Middle frontal gyrus (tissue), 1 donor: Measurements from ENCODE around the gene DLGAP1.

Experiments
- DNase-seq: peaks from one replicate; pipeline ENCODE4 v3.0.0-alpha.2; 2015; ENCODE audit warnings: low spot score; ENCODE audit errors: extremely low spot score

DLGAP1 gene

DNA sequence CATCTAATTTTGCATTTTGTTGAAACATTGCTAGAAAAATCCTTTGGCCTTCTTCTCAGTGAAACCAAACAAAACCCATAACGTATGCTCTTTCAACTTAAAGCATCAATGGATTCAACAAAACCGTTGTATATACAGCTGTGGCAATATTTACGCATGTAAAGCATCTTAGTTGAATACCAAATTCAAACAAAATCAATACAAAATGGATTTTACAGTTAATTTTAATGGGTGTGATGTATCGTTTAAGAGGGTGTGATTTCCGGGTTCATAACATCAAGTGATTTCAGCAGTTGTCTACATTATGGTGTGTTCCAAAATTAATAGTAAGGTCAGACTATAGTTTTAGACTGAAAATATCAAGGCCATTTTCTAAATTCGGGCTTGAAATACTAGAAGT is 806.9 kb downstream of the DLGAP1 start:
- DNase-seq = no peak

DNA sequence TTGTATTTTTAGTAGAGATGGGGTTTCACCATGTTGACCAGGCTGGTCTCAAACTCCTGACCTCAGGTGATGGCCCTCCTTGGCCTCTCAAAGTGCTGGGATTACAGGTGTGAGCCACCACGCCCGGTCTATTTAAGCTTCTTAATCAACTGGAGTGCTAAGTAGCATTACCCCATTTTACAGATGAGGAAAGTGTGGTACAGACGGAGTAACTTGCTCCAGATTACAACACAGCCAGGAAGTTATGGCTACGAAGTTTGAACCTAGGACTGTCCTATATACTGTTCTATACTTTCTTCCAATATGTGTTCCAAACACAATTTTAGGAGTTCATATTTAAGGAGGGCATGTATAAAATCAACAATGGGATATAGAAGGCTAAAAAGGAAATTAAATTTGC is 807.5 kb downstream of the DLGAP1 start:
- DNase-seq = no peak

DNA sequence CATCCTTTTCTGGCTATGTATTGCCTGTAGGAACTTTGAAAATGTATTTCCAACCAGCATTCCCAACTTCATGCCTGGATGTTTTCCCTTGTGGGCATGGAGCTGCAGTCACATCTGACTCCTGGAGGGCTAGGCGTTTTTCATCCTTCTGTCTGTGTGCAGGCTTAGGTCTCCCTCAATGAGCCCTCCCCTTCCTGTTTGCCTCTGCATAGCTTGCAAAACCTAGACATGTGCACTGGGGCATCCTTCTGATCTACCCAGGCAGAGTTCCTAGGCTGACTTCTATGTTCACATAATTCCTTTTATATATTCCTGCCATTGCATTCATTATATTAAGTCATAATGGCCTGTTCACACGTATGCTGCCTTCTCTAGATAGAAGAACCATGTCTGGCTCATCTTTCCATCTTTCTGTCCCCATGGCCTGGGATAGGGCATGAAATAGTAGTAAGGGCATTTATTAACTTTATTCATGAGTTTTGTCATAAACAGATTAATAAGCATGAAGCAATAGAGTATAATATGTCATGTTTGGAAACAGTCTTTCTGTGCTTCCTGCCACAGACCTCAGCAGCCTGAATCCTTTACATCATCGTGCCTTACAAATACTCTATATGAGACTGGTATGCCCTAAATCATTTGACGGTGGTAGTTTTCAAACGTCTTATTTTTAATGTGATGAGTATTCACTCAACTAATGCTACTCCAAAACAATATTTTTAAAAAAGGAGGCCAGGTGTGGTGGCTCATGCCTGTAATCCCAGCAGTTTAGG is 809.5 kb downstream of the DLGAP1 start:
- no peak for DNase-seq

DNA sequence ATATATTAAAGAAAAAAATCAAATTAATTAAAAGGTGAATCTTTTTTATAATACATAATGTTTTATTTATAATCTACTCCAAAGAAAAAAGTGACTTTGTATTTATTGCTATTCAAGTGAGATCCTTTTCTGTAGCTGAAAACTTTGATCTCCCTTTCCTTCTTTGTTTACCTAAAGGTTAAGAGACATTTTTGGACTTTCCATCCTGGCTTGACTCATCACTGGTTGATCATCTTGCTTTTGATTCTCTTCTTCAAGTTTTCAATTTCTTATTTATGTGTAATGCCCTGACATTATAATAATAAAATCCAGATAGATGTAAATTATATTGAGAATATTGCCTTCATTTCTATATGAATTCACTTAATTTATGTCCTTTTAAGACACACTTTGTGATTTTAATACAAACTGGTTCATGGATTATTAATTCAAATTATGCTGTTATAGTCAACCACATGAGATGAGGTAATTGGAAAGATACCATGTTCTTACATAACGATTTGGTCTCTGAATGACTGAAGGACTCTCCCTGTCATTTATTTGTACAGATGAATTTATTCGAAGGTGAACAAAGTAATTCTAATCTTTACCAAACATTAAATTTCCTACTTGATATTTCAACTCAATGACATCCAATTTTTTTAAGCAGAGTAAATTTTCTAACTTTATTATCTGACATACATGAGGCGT is 820.7 kb downstream of the DLGAP1 start:
- no peak for DNase-seq

DNA sequence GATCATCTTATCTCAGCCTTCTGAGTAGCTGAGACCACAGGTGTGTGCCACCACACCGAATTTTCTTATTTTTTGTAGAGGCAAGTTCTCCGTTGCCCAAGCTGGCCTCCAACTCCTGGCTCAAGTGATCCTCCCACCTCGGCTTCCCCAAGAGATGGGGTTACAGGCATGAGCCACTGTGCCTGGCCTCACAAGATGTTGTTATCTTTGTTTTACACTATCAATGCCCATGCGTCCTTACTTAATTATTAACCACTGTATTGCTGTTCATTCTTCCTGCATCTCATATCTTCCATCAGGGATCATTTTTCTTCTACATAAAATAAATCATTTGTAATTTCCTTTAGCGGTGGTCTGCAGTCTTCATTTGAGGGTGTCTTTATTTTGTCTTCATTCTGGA is 823.2 kb downstream of the DLGAP1 start:
- DNase-seq = no peak

DNA sequence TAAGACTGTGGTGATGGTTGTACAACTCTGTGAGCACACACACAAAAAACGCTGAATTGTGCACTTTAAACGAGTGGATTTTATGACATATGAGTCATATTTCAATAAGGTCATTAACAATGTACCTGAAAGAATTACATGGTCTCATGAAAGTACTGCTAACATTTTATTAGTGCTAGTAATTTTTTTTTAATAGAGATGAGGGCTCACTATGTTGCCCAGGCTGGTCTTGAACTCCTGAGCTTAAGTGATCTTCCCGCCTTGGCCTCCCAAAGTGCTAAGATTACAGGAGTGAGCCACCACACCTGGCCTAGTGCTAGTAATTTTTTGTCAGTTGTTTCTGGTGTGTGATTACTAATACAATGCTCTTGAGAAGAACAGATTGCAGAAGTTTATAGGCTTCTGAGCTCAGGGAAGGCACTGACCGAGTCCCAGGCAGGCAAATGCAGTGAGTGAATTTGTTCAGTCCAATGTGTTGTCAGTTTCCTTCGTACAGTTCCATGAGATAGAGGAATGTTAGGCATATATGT is 828.1 kb downstream of the DLGAP1 start:
- DNase-seq = no peak

DNA sequence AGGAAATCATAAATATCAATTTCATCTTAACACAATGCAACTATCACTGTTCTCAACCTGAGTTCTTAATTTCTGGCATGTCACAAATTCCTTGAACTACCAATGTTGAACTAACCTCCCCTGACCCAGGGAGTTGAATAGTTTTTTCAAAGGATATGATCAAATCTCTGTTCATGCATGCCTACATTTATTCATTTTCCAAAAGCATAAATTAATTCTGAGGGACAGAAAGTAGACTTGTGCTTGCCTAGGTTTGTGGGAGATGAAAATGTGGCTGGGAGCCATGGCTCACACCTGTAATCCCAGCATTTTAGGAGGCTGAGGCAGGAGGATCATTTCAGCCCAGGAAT is 829.4 kb downstream of the DLGAP1 start:
- DNase-seq = no peak

DNA sequence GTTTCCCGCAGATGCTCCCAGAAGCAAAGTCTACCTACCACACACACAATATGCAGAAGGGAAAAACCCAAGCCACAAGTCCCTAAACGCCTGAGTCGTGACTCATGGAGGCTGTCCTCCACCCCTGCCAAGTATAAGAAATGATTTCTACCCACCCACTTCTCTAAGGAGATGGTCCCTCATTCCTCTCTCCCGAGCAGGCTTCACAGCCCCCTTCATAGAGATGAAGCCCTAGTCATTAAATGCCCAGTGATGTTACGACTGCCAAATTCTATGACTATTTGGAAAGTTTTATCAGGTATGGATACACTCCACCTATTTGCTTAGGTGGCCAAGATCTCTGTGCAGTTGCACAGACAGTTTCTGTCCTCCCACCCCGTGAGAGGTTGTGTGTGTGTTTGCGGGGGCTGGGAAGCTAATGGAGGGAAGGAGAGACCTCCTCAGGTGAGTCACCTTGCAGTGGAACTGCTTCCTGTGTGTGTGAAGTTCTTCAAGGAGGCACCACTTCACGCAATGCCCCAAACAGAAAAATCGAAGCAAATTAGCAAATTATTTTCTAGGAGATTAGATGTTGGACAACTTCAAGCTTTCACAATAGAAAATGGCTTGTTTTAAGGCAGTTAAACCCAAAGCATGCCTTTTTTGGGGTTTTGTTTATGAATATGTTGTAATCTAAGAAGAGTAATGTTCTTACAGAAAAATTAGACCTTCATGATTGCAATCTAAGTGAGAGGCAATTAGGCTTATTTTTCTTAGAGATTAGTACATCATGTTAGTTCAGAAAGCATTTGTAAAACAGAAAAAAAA is 830.0 kb downstream of the DLGAP1 start:
- no peak for DNase-seq

DNA sequence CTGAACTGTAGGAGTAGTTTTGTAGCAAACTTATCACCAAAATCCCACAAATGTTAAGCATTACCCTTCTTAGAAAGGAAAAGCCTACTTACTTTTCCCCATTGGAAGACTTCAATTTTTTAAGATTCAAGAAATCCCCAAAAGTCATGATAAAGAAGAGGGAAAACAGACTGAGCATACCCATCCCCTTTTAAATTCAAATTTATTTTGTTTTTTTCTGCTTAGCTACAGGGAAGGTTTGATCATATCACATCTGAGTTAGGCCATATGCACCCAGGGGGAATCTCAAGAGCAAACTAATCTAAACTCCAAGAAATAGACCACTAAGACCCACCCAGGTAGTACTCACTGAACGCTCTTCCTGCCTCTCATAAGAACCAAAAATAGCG is 830.6 kb downstream of the DLGAP1 start:
- no peak for DNase-seq

DNA sequence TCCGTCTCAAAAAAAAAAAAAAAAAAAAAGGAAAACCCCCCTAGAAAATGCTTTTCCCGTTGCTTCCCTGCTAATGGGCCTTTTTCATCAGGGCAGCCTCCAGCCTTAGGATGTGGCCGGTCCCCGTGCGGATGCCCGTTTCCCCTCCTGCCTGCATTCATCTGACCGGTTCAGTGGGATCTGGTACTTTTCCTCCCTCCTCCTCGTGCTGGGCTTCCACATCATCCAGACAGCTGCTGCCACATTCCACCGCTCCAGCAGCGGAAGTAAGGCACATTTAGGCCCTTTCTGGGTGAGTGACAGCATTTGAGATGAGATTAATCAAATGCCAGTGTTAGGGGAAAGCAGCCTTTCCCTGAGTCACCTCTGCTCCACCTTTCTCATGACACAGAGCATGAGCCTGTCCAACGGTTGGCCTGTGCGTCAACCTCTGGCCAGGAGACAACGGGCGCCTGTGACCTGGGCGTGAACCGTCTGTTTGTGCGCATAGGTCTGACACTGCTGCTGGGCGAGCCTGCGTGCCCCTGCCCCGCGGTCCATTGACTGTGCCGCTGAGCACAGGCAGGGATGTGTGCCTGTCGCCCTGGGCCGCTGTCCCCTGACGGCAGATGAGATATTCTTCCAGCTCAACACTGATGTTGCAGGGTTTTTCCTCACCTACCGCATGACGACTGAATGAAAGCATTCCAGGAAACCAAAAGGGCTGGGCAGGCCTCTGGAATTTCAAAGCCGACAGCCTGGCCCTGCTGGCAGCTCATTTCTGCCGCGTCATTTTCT is 831.1 kb downstream of the DLGAP1 start:
- DNase-seq = peak; percentile 42

DNA sequence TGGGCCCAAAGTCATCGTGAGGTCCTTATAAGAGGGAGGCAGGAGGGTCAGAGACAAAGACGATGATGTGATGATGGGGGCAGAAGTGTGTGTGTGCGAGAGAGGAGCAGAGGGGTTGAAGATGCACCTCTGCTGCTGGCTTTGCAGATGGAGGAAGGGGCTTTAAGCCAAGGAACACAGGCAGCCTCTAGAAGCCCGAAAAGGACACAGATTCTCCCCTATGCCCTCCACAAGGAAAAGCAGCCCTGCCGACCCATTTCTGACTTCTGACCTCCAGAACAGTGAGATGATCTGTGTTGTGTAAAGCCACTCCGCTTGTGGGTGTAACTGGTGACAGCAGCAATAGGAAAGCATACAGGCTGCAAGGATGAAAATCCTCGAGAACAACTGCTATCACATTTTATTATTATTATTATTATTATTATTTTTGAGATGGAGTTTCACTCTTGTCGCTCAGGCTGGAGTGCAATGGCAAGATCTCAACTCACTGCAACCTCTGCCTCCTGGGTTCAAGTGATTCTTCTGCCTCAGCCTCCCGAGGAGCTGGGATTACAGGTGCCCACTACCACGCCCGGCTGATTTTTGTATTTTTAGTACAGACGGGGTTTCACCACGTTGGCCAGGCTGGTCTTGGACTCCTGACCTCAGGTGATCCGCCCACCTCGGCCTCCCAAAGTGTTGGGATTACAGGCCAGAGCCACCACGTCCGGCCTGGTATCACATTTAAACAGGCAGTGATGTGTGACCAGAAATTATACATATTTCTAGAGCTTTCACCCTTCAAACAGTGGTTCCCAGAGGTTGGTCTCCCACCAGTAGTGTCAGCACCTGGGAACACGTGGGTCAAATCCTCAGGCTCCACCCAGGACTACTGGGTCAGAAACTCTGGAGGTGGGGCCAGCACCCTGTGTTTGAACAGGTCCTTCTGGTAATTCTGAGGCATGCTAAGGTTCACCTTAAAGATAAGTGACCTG is 834.7 kb downstream of the DLGAP1 start:
- no peak for DNase-seq

DNA sequence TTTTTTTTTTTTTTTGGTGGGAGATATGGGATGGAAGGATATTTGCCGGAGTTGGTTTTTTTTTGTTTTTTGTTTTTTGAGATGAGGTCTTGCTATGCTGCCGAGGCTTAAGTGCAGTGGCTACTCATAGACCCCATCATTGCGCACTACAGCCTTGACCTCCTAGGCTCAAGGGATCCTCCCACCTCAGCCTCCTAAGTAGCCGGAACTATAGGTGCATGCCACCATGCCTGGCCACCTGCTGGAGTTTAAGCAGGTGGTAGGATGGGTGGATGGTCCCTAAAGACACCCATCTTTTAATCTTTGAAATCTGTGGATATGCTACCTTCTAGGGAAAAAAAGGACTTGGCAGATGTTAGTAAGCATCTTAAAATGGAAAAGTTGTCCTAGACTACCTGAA is 835.4 kb downstream of the DLGAP1 start:
- DNase-seq = no peak

DNA sequence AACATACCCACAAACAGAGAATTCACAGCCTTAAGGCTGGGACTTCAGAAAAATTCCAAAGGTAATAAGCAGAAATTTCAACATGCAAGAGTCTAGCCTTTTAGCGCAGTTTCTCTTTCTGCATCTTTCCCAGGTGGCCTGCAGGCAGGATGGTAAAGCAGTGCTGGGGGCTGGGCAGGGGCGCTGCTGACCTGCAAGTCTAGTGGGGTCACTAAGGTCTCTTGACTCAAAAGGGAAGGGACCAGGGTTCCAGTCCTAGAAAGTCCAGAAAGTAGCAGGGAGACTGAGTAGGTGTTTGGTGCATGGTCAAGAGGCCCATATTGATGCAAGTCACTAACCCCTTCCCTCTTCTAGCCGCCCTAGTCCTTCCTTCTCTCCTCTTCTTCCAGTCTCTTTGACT is 835.9 kb downstream of the DLGAP1 start:
- no peak for DNase-seq

DNA sequence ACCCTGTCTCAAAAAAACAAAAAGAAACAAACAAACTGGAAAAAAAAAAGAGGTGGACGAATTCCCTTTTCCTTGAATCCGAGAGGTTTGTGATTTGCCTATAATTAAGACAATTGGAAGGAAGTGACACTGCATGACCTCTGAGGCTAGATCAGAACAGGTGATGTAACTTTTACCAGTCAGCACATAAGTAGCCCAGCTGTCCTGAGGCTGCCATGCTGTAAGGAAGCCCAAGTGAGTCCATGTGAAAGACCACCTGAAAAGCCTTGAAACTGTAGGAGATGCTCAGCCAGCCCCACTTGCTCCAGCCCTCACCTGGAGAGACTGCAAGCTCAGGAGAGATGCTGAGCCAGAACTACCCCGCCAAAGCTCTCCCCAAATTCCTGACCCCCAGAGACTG is 838.4 kb downstream of the DLGAP1 start:
- DNase-seq = no peak

DNA sequence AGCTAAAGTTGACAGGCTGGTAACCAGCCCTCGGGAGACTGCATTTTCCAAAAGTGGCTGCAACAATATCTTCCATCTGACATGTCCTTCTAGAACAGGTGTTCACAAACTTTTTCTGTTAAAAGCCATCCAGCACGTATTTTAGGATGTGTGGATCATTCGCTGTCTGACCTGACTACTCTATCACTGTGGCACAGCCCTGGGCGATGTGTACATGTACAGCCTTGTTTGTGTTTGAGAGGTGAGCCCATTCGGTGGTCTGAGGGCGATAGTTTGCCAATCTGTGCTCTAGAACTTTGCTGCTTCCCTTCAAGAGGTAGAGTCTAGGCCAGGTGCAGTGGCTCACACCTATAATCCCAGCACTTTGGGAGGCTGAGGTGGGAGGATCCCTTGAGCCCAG is 839.0 kb downstream of the DLGAP1 start:
- no peak for DNase-seq

DNA sequence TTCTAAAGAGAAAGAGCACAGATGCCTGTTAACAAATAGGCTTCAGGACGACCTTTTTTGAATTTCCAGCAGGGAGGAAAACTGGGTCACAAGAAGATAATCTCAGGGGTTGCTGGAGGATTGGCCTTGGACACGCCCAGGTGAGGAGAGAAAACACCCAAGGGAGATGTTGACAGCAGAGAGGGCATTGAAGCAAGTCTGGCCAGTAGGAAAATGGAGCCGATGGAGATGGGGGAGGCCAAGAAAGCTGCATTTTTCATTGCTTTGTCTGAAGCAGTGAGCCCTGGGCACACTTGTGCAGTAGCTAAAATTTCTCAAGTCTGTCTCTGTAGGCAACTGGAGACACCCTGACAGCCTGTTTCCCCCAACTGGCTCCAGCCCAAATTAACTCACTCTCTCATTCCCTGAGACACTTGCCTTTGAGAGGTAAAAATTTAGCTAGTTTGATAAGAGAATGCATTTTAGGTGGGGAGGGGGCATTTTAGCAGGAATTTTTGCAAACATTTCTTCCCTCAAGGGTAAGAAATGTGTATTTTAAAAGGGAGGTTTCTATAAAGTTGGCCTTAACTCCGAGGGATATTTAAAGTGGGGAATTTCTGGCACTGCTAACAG is 839.6 kb downstream of the DLGAP1 start:
- DNase-seq = no peak

DNA sequence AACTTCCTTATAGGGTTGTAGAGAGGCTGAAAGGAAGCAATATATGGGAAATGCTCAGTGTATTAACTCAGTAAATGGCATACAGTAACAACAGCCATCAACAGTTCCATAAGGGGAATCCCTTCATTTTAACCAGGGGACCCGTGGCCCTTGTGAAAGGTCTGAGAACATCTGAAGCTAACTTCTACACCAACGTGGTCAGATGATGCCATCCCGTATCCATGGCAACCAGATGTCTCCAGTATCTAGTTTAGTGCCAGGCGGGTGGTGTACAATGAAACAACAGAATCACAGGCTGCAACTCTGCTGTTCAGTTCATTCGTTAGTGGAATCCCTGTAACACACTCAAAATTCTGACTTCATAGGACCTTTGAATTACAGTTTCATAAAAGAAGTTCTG is 842.8 kb downstream of the DLGAP1 start:
- DNase-seq = no peak

DNA sequence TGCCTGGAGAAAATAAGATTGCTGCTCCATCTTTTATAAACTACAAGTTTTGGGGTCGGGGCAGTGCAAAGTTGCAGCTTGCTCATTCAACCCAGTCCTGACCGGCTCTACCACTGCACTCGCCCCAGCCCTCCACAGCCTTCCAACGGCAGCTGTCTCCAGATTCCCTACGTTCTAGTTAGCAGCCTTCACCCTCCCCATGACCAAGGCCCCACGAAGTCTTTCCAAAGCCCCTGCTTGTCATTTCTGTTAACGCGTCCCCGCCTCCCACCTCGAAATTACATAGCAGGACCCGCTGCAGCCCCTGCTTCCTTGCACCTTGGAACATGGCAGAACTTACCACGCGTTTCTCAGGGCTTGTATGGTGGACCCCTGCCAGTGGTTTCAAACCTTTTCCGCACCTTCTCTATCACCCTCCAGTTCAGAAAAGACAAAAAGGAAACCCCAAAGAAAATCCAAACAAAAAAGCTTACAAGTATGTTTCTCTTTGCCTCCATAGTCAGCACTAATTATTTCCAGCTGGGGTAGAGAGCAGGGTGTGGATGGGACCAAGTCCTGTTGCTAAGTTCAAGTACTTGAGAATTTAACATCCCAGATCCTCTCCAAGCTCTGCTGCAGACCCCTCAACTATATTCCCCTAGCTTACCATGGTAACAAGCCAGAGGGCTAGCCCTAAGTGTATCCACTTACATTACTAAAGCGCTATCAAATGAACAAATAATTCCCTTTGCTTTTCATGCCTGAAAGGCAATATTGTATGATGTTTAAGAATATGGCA is 843.6 kb downstream of the DLGAP1 start:
- DNase-seq = no peak

DNA sequence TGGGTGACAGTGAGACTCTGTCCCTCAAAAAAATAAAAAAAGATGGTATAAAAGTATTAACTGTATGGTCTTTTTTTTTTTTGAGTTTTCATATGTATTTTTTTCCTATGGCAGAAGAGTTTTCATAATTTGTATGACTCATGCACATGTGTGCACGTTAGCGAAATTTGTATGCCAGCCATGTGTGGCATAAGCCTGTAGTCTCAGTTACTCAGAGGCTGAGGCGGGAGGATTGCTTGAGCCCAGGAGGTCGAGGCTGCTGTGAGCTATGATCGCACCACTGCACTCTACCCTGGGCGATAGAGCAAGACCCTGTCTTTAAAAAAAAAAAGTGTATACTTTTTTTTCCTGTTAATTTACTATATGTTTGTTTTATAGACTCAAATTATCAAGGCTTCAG is 844.3 kb downstream of the DLGAP1 start:
- DNase-seq = no peak
